PFSK-1 (cell line): ENCODE data around the gene ZNF592.

Experiments used
- FOXP2 ChIP-seq: optimal IDR thresholded peaks from 2 replicates; pipeline ENCODE3; 2011; ENCODE audit warnings: borderline replicate concordance, control low read depth, inconsistent platforms; ENCODE audit not compliant: insufficient read depth; ENCODE audit errors: extremely low read length, extremely low read depth
- POLR2AphosphoS5 ChIP-seq: IDR thresholded peaks from 2 replicates; pipeline ENCODE4 v1.6.1; 2012; ENCODE audit warnings: low read depth, mild to moderate bottlenecking, control low read depth, low read length, moderate library complexity
- REST ChIP-seq, 2 experiments: IDR thresholded peaks; 2 replicates each; pipeline versions ENCODE4 v1.6.1 to v1.8.0; 2011 to 2012; ENCODE audit warnings: low read depth in 2 of 2, low read length in 2 of 2, control low read depth in 1 of 2, inconsistent platforms in 1 of 2, mild to moderate bottlenecking in 1 of 2, moderate library complexity in 1 of 2; ENCODE audit not compliant: insufficient read depth in 1 of 2
- SIN3A ChIP-seq: IDR thresholded peaks from 2 replicates; pipeline ENCODE4 v1.6.1; 2012; ENCODE audit warnings: mild to moderate bottlenecking, low read length, moderate library complexity, borderline replicate concordance; ENCODE audit not compliant: insufficient read depth
- TAF1 ChIP-seq: IDR thresholded peaks from 2 replicates; pipeline ENCODE4 v1.6.1; 2012; ENCODE audit warnings: low read length, control low read depth, borderline replicate concordance; ENCODE audit not compliant: insufficient read depth

Gene ZNF592

DNA sequence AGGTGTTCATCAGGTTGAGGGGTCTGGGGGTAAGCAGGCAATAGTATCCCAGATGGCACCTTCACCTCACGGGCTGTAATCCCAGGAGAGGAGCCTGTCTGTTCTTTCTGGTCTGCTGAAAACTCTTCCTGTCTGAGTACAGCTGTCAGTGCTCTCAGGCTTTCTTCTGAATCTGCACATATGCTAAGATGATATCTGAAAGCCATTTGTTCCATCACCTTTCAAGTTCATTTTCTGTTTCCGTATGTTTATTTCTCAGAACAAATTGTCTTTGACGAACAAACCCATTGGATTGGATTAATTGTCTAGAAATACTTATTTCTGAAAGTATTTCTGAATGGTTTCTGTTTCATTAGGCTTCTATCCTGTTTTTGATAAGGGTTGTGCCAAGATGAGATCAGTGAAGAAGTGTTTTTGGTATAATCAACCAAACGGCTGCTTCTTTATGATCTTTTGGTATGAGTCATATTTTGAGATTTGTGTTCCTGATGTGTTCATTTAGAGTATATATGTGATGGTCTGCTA lies 13.3 kb downstream of the ZNF592 start:
- TF ChIP-seq REST (IDR thresholded peaks at IDR 0.05; ENCODE audit: insufficient read depth in 1 of 2, low read depth in 2 of 2, low read length in 2 of 2) (no peak), SIN3A (no peak), TAF1 (no peak), POLR2AphosphoS5 (no peak), FOXP2 (no peak)

DNA sequence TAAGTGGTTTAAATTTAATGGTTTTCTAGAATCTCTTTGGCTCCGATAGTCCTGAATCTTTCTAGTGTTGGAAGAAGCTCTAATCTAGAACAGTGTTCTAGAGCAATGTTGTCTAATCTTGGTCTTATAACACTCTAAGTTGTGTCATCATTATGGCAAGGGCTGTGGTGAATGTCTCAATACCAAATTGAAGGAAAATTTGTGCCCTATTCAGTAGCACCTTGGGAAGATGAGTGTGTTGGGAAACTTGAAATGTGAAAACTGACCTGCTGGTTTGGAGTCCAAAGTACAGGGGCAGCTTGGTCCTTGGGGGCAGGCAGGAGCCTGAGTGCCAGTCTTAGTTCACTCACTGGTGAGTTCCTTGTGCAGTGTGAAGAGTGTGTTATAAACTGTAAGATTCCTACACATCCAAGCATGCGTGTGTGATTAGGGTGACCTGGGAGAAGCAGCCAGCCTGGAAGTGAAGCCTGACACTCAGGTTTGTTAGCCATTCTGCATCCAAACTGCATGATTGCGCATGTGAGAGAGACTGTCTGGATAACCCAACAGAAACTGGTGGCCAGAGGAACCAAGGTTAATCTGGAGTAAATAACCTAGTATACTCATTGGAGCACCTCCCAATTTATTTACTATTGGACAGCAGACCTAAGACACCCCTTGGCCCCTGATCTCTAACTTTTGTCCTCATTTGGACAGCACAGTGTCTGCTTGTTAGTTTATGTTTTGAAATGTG lies 14.6 kb downstream of the ZNF592 start:
- TF ChIP-seq POLR2AphosphoS5 (no peak), FOXP2 (no peak), TAF1 (no peak), REST (IDR thresholded peaks at IDR 0.05; ENCODE audit: insufficient read depth in 1 of 2, low read depth in 2 of 2, low read length in 2 of 2) (no peak), SIN3A (no peak)

DNA sequence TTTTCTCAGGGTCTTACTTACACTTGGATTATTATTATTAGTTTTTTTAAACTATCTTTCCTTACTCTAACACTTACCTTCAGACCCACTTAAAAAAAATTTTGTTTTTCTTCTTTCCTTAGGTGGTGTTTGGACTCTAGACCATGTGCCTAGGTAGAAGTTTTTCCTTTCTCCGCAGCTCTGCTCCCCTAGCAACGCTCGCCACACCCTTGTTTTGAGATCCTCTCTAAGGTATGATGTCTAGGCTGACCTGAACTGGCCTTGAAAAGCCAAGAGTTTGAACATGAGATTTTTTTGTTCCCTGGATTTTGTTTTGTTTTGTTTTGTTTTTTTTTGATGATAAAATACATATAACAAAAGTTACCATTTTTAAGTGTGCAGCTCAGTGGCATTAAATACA lies 16.2 kb downstream of the ZNF592 start:
- TF ChIP-seq SIN3A (no peak), POLR2AphosphoS5 (no peak), REST (IDR thresholded peaks at IDR 0.05; ENCODE audit: insufficient read depth in 1 of 2, low read depth in 2 of 2, low read length in 2 of 2) (no peak), TAF1 (no peak), FOXP2 (no peak)

- TF ChIP-seq POLR2AphosphoS5 (no peak), SIN3A (no peak), FOXP2 (no peak), REST (IDR thresholded peaks at IDR 0.05; ENCODE audit: insufficient read depth in 1 of 2, low read depth in 2 of 2, low read length in 2 of 2) (no peak), TAF1 (no peak)
Observed at GRCh38 chr15:84764989-84765388, 16.6 kb downstream of the ZNF592 start.
